Aorta (tissue), 5 donors: ENCODE data around the gene PRKCA. TPM values are rescaled to one million over a fixed set of nuclear protein-coding genes. Genes with fewer than 3 reads are reported as not detected.

ENCODE experiments used
- ATAC-seq: fragments of 200-7000 bp; cut with Tn5 transposase; one replicate; pipeline ENCODE4 v1.9.1; 2022; ENCODE audit warnings: moderate library complexity; ENCODE audit not compliant: low FRiP score
- DNase-seq, 2 donors: peaks; one replicate each; pipeline ENCODE4 v3.0.0-alpha.2; 2020
- H3K27ac ChIP-seq, 2 donors: one replicate each; pipeline ENCODE4 v1.5.1; 2013; ENCODE audit warnings: low read length in 2 of 2, mild to moderate bottlenecking in 2 of 2, moderate library complexity in 2 of 2, control low read depth in 1 of 2, inconsistent platforms in 1 of 2, low read depth in 1 of 2
- H3K27me3 ChIP-seq, 2 donors: one replicate each; pipeline ENCODE4 v1.6.1; 2013; ENCODE audit warnings: control low read depth in 1 of 2, low read length in 1 of 2, mild to moderate bottlenecking in 1 of 2, moderate library complexity in 1 of 2; ENCODE audit not compliant: insufficient read depth in 2 of 2, control insufficient read depth in 1 of 2
- H3K36me3 ChIP-seq, 2 donors: one replicate each; pipeline ENCODE4 v1.6.1; 2013; ENCODE audit warnings: control low read depth in 1 of 2, low read length in 1 of 2, mild to moderate bottlenecking in 1 of 2; ENCODE audit not compliant: insufficient read depth in 2 of 2, control insufficient read depth in 1 of 2
- H3K4me1 ChIP-seq, 2 donors: one replicate each; pipeline ENCODE4 v1.6.1; 2013; ENCODE audit warnings: low read length in 2 of 2, control low read depth in 1 of 2, mild to moderate bottlenecking in 1 of 2, moderate library complexity in 1 of 2; ENCODE audit not compliant: insufficient read depth in 2 of 2, control insufficient read depth in 1 of 2
- H3K4me3 ChIP-seq, 2 donors: one replicate each; pipeline ENCODE4 v1.5.1; 2013; ENCODE audit warnings: low read length in 2 of 2, control low read depth in 1 of 2, mild to moderate bottlenecking in 1 of 2
- H3K9me3 ChIP-seq: one replicate; pipeline ENCODE4 v1.6.1; 2013; ENCODE audit warnings: mild to moderate bottlenecking, low read length; ENCODE audit not compliant: control insufficient read depth
- WGBS, 2 donors: extraction: QIAGEN DNeasy Blood & Tissue Kit; methylation state at CpG; one replicate each; pipeline ENCODE4 v1.1.7; 2013; 5-methylcytosine and 5-hydroxymethylcytosine counted together
- intact Hi-C, 2 donors: fragments of 100-400 bp; cut with DNase I; formaldehyde crosslinking; loops; one replicate each; pipeline versions ENCODE4 v1.14.2 to v1.15.0; 2022
- polyA plus RNA-seq, 2 donors: library from polyadenylated mRNA; stranded (reverse); fragments of 200-250 nt; gene quantifications; one replicate each; pipeline ENCODE4 v1.2.3, GENCODE V29; 2013
- total RNA-seq, 2 donors: library from RNA; stranded (reverse); fragmentation: NEBNext Ultra II Directional; extraction: Animal tissue kit (Norgen Biotek cat#: 25700); gene quantifications; one replicate each; pipeline ENCODE4 v1.2.1, GENCODE V29; 2021
- donor health status: healthy with polysubstance abuse.
- donor health status: Bipolar disorder and iron deficiency.
- donor health status: DM: no; HTN: no; CAD: no.
- donor health status: DM: no; HTN: no; CAD: no.
- donor health status: DM: yes; HTN: yes; CAD: no.

The PRKCA gene
- total and polyA plus RNA-seq, 4 donors: 2.7 to 15.4 (median 9.1) TPM

DNA sequence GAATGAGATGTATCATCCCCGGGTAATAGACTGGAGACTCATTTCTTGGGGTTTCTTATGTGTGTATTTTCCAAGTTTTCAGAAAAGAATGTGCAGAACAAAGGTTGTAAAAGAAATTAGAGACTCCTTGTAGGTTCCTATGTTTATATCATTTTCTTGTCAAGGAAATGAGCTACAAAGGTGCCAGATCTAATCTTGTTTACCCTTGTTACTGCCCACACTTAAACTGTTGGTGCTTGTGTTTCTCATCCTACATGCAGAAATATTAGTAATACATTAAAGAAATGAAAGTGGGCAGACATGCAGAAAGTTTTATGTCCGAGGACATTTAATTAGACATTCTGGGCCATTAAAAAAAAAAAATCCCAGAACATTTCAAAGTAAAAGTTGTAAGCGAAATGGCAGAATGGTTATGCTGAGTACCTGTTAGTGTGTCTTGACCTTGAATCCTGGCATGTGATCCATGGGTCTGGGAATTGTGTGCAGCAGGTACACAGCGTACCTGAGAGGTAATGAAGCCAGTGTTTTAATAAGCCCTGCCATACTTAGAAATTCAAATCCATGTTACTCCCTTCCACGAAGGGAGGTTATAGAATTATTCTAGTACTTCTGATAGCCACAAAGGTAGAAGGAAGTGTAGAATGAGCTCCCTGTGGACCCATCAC lies 469.9 kb downstream of the PRKCA start:
- H3K4me3 ChIP-seq: no peak overlapping the region
- no peaks in the 10 kb centered on the region for H3K9me3 ChIP-seq
- no peak overlapping the region for H3K27ac ChIP-seq
- H3K4me1 ChIP-seq: no peaks in the 10 kb centered on the region
- ATAC-seq (no peak), DNase-seq (no peak)
- no peaks in the 10 kb centered on the region for H3K27me3 ChIP-seq
- no peaks in the 10 kb centered on the region for H3K36me3 ChIP-seq
- intact Hi-C loops: loop anchor here in 1 of 2 donors (10.0 kb wide), 1 partner anchor 57 kb away; no protein-coding TSS in a partner anchor
- WGBS, 2 donors: 84 to 85% methylated on average over 5 of the region's 5 CpGs

DNA sequence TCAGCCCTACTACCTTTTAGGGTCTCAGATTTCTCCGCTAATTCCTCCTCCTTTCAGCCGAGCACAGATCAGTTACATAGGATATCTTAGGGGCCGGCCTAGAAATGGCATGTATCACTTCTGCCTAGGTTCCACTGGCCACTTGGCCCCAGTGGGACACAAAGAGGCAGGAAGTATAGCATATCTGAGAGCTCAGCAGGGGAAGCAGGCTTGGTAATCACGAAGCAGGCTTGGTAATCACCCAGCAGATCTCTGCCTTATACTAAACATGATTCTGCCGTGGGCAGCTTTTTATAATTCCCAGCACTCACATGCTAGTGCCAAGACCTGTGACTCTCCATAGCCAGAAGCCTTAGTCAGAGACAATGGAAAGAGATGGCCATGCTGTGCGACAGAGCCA lies 472.9 kb downstream of the PRKCA start:
- Histone ChIP-seq H3K9me3 (no peaks in the 10 kb centered on the region), H3K36me3 (no peaks in the 10 kb centered on the region), H3K4me1 (no peaks in the 10 kb centered on the region), H3K27me3 (no peaks in the 10 kb centered on the region), H3K27ac (no peak overlapping the region), H3K4me3 (no peak overlapping the region)
- DNase-seq: no peak
- ATAC-seq: no peak
- intact Hi-C loops: loop anchor here in 1 of 2 donors (10.0 kb wide), 1 partner anchor 60 kb away; no protein-coding TSS in a partner anchor
- WGBS, 2 donors: 87 to 93% methylated on average over 6 of the region's 6 CpGs

DNA sequence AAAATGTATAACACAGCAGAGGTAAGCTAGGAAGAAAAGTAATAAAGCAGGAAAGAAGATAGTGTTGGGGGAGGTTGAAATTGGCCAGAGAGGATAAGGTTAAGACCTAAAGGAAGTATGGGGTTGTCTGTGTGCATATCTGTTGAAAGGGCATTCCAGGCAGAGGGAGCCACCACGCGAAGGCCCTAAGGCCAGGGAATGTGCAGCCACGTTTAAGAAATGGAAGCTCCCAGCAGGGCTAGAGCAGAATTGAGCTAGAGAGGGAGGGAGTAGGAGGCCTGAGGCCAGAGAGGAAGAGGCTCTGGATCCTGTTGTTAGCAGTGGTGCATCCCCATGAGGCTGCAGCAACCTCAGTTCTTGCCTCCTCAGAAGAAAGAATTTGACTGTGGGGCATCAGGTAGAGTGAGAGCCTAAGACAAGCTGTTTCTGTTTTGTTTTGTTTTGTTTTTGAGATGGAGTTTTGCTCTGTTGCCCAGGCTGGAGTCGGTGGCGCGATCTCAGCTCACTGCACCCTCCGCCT lies 473.5 kb downstream of the PRKCA start:
- Histone ChIP-seq H3K4me3 (no peak overlapping the region), H3K27me3 (no peaks in the 10 kb centered on the region), H3K9me3 (no peaks in the 10 kb centered on the region), H3K27ac (no peak overlapping the region), H3K36me3 (no peaks in the 10 kb centered on the region), H3K4me1 (no peaks in the 10 kb centered on the region)
- intact Hi-C loops: loop anchor here in 1 of 2 donors (10.0 kb wide), 1 partner anchor 61 kb away; no protein-coding TSS in a partner anchor
- 81 to 82% methylated on average over 7 of the region's 7 CpGs for WGBS, 2 donors
- DNase-seq: no peak
- no peak for ATAC-seq

DNA sequence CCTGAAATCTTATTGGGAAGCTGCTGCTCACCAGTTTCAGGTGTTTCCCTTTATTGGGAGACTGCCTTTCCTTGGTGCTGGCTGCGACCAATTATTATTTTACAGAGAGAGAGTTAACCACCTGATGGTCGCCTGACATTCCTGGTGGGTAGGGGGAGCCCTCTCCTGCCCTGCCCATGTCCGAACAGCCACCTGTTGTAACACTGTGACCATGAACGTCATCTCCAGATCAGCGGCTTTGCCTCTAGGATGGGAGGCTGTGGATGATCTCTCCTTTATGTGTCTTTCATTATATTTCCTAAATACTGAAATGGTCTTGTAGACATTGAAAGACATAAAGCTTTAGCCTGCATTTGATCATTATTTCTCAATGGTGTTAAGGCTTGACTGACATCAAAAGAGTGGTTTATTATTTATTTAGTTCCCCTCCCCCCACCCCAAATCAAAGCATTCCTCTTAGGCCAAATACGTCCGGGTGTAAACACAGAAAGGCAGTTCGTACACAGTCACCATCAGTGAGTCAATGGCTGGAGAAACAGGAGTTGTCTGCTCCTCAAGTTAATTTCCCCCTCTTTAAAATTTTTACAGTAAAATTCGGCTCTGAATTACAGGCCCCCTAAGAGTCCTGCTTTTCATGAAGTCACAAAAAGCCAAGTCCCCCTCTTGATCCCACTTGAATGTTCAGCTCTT lies 474.7 kb downstream of the PRKCA start:
- no peak overlapping the region for H3K27ac ChIP-seq

DNA sequence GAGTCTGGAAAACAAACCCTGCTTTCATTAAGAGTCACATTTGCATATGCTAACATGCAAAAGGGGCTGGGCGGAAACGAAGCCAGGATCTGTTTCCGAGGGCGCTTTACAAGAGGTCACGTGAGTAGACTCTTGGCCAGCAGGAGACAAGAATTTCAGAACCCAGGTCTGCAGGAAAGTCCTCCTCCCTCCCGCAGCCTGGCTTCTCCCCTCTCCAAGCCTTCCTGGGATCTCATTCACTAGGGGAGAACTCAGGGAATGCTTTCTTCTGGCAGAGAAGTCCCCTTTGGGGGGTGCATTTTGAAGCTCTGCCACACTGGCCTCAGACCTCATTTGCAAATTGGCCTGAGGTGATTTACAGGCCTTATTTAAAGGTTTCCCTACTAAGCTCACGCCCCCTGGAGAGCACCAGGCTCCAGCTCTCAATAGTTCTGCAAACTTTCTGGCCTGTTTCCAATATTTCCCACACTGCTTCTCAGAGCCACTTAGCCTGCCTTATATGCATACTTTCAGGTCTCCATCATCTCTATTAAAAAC lies 475.3 kb downstream of the PRKCA start:
- Histone ChIP-seq H3K27ac (no peak overlapping the region), H3K9me3 (no peaks in the 10 kb centered on the region), H3K4me1 (no peaks in the 10 kb centered on the region), H3K27me3 (no peaks in the 10 kb centered on the region), H3K4me3 (no peak overlapping the region), H3K36me3 (no peaks in the 10 kb centered on the region)
- intact Hi-C loops: loop anchor here in 1 of 2 donors (10.0 kb wide), 1 partner anchor 63 kb away; no protein-coding TSS in a partner anchor
- WGBS, 2 donors: 45 to 64% methylated on average over 7 of the region's 7 CpGs
- ATAC-seq (no peak), DNase-seq (no peak)

More for the DNA sequence above, 474.7 kb downstream of the PRKCA start:
- no peaks in the 10 kb centered on the region for H3K27me3 ChIP-seq
- no peak for DNase-seq
- no peak for ATAC-seq
- H3K4me1 ChIP-seq: no peaks in the 10 kb centered on the region
- H3K4me3 ChIP-seq: no peak overlapping the region
- 71 to 79% methylated on average over 9 of the region's 9 CpGs for WGBS, 2 donors
- no peaks in the 10 kb centered on the region for H3K36me3 ChIP-seq
- intact Hi-C loops: loop anchor here in 1 of 2 donors (10.0 kb wide), 1 partner anchor 62 kb away; no protein-coding TSS in a partner anchor
- no peaks in the 10 kb centered on the region for H3K9me3 ChIP-seq

DNA sequence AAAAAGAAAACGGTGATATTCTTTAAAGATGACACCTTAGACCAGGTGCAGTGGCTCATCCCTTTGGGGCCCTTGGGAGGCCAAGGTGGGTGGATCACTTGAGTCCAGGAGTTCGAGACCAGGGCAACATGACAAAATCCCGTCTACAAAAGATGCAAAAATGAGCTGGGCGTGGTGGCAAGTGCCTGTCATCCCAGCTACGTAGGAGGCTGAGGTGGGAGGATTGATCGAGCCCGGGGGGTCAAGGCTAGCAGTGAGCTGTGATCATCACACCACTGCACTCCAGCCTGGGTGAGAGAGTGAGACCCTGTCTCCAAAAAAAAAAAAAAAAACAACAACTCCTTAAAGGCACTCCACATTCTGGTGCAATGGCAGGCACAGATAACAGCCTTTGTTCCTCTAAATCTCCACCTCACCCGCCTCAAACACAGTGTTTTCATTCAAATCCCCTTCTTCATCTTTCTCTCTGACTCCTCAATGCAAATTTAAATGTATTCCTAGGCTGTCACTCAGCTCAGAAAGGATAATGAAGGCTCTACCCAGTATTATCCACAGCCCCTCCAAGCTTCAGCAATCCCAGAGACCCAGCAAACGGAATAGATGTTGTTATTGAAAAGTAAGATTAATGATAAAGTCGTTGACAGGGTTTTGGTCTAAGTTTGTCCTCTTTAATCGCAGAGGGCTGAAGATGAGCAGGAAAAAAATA lies 476.3 kb downstream of the PRKCA start:
- intact Hi-C loops: loop anchor here in 1 of 2 donors (10.0 kb wide), 1 partner anchor 64 kb away; no protein-coding TSS in a partner anchor
- Histone ChIP-seq H3K27me3 (no peaks in the 10 kb centered on the region), H3K4me3 (no peak overlapping the region), H3K9me3 (no peaks in the 10 kb centered on the region), H3K4me1 (no peaks in the 10 kb centered on the region), H3K36me3 (no peaks in the 10 kb centered on the region), H3K27ac (no peak overlapping the region)
- DNase-seq (no peak), ATAC-seq (no peak)
- WGBS, 2 donors: 88 to 92% methylated on average over 11 of the region's 11 CpGs

DNA sequence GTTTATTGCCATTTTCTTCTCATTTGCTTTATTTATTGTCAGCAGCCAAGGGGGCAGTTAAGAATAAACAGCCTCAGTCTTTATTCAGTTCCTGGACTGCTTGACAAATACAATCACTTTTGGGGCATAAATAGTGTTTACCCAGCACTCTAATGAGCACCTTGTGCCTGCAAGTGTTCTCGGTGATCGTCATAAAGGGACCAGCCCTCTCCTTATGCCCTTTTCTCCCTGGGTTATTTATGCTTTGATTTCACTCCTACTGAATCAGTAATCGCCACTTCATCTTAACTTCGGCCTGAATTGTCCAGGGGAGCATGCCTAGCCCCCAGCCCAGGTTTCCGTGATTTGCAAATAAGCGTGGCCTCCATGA lies 476.8 kb downstream of the PRKCA start:
- Histone ChIP-seq H3K4me3 (no peak overlapping the region), H3K4me1 (no peaks in the 10 kb centered on the region), H3K27ac (no peak overlapping the region), H3K9me3 (no peaks in the 10 kb centered on the region), H3K27me3 (no peaks in the 10 kb centered on the region), H3K36me3 (no peaks in the 10 kb centered on the region)
- DNase-seq (no peak), ATAC-seq (no peak)
- WGBS, 2 donors: 91 to 94% methylated on average over 6 of the region's 6 CpGs
- intact Hi-C loops: loop anchor here in 1 of 2 donors (10.0 kb wide), 1 partner anchor 64 kb away; no protein-coding TSS in a partner anchor

DNA sequence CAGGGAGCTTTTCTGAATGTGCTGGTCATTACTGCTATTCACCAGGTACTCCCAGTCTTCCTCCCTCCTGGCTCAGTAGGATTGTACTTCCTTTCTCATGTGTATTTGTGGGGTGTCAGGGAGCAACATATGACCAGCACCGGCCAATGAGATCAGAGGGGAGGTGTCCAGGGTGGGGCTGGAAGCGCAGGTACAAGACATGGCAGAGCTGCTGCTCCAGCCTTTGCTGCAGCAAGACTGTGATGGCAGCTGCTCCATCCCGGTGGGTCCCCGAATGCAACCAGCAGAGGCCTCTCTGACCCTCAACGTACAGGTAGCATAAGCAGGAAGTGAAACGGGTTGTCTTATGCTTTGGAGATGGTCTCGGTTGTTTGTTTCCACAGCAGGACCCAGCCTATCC lies 478.7 kb downstream of the PRKCA start:
- no peaks in the 10 kb centered on the region for H3K9me3 ChIP-seq
- H3K27ac ChIP-seq: no peak overlapping the region
- no peak for DNase-seq
- no peak overlapping the region for H3K4me3 ChIP-seq
- 89 to 93% methylated on average over 7 of the region's 7 CpGs for WGBS, 2 donors
- H3K27me3 ChIP-seq: no peaks in the 10 kb centered on the region
- no peak for ATAC-seq
- H3K4me1 ChIP-seq: no peaks in the 10 kb centered on the region
- intact Hi-C loops: no loop called here
- H3K36me3 ChIP-seq: no peaks in the 10 kb centered on the region
